GM19372 (cell line): ENCODE data around the gene TEDC2.
"Not testable (repeated sequence)": the region's sequence is repeated elsewhere in the genome, so short reads cannot be mapped to it uniquely, and the experiment has no call there.

Experiments
- ATAC-seq: cut with Tn5 transposase; IDR thresholded peaks from one replicate; pipeline ENCODE4 v1.9.1; 2021; ENCODE audit warnings: mild to moderate bottlenecking, low read depth, moderate library complexity; ENCODE audit not compliant: unreplicated experiment

TEDC2 gene

GRCh38 chr16:2475413-2476344 is 15.8 kb downstream of the TEDC2 start:
- ATAC-seq, result no peak

- ATAC-seq, result no peak
Measured at GRCh38 chr16:2476345-2476720, 16.4 kb downstream of the TEDC2 start.

DNA sequence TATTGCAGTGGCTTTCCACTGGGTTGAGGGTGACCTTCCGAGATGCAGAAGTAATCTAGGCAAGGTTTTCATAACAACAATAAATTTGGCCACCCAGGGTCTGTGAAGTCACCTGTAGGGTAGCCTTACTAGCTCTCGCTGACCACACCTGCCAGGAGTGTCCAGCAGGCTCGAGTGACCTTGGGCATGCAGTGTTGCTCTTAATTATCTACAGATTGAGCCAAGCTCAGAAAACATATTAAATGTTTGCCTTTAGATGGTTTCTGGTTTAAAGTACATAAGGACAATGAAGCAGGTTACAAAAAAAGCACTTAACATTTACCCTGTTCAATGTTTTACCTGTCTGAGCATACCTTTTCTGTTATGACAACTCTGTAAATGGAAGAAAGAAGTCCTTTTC is 16.8 kb downstream of the TEDC2 start:
- no peak for ATAC-seq

GRCh38 chr16:2477327-2477726 is 17.4 kb downstream of the TEDC2 start:
- ATAC-seq, result no peak

GRCh38 chr16:2478279-2478678 is 18.4 kb downstream of the TEDC2 start:
- no peak for ATAC-seq

GRCh38 chr16:2479996-2480395 is 20.1 kb downstream of the TEDC2 start:
- not testable (repeated sequence) for ATAC-seq

DNA sequence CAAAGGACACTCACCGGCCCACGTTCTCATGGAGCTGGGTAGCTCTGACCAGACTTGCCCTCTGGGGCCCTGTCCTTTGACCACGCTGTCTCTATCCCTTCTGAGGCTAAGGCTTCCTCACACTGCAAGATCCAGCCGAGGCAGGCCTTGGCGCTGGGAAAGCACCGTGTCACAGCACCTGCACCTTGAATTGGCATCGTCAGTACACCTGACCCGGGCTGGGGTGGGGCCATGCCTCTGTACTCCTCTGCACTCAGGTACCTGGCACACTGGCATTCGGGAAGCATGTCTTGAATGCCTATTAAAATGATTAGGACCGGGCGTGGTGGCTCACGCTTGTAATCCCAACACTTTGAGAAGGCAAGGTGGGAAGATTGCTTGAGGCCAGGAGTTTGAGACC is 21.0 kb downstream of the TEDC2 start:
- ATAC-seq, result no peak

GRCh38 chr16:2481676-2482075 is 21.8 kb downstream of the TEDC2 start:
- ATAC-seq, result no peak

DNA sequence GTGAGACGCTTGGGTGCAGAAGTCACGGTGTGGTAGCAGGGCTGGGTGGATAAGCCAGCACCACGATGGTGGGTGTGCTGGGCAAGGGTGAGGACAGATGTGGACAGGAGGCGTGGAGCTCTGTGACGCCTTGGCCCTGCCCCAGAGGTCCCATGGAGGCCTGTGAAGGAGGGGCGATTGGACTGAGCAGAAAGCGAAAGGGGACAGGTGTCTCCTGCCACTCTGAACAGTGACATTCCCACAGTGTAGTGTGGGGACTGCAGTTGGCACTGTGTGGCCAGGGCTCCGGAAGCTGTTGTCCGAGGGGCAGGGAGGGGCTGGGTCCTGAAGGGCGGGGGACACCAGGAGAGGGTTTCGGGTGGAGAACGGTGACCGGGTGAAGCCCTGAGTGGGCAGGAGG is 22.3 kb downstream of the TEDC2 start:
- ATAC-seq, result no peak

- ATAC-seq, result no peak
Measured at GRCh38 chr16:2482708-2483534, 23.0 kb downstream of the TEDC2 start.

GRCh38 chr16:2483939-2484897 is 24.3 kb downstream of the TEDC2 start:
- no peak for ATAC-seq

DNA sequence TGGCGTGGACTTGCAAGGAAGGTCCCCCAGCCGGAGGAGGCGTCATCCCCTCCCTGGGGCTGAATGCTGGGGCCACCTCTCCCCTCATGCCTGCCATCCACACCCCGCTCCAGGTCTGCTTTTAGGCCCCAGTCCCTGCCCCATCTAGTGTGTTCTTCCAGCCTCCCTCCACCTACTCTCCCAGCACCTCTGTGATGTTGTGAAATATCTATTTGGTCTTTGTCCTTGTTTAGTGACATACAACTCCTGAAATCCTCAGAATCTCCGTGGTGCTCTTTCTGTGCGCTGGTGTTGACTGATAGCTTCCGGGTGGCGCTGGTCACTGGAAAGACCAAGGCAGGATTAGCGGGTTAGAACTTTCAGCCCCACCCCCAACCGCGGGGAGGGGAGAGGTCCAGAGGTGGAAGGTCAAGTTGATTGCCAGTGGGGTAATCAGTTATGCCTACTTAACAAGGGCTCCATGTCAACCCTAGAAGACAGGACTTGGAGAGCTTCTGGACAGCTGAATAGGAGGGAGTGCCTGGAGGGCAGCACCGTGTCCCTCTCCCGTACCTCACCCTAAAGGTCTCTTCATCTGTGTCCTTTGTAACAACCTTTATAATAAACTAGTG is 25.1 kb downstream of the TEDC2 start:
- no peak for ATAC-seq

GRCh38 chr16:2485811-2486507 is 26.1 kb downstream of the TEDC2 start:
- no peak for ATAC-seq

- ATAC-seq, result peak; percentile 45
Measured at GRCh38 chr16:2486645-2487516, 27.0 kb downstream of the TEDC2 start.

DNA sequence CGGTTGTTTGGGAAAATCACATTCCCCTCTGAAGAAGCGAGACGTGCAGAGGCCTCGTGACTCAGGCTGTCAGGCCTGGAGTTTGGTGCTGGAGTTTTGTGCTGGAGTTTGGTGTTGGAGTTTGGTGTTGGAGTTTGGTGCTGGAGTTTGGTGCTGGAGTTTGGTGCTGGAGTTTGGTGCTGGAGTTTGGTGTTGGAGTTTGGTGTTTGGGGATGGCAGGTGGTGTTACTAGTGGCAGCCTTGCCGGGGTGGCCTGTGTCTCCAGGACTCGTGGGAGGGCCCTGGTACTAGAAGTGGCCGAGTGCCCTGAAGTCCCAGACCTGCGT is 27.6 kb downstream of the TEDC2 start:
- no peak for ATAC-seq

GRCh38 chr16:2487903-2488531 is 28.1 kb downstream of the TEDC2 start:
- no peak for ATAC-seq

- ATAC-seq, result no peak
Measured at GRCh38 chr16:2489581-2489980, 29.7 kb downstream of the TEDC2 start.
